GOT3 (cell line): Measurements from ENCODE around the gene PTGDS.

ENCODE experiments used
- DNase-seq: peaks from one replicate; lab custom pipeline; 2025; ENCODE audit warnings: mixed read lengths; lab: John Stamatoyannopoulos, UW

Gene PTGDS

DNA sequence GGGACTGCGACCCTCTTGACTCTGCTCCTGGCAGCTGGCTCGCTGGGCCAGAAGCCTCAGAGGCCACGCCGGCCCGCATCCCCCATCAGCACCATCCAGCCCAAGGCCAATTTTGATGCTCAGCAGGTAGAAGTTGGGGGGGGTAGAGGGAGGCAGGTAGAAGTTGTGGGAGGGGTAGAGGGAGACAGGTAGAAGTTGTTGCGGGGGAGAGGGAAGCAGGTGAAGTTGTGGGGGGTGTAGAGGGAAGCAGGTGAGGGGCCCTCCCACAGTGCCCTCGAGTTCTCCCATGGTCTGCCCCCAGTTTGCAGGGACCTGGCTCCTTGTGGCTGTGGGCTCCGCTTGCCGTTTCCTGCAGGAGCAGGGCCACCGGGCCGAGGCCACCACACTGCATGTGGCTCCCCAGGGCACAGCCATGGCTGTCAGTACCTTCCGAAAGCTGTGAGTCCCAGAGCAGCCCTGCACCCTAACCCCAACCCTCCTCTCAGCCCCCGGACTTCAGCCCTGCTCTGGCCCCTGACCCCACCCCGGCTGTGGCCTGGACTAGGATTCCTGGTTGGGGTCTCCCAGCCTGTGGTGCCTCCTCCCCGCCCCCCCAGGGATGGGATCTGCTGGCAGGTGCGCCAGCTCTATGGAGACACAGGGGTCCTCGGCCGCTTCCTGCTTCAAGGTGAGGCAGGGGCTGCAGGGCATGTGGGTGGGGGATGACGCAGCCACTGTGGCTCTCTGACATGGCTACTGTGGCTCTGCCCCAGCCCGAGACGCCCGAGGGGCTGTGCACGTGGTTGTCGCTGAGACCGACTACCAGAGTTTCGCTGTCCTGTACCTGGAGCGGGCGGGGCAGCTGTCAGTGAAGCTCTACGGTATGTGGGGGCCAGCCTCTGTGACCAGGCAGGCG, 31.7 kb upstream of the PTGDS start:
- no peak for DNase-seq

- DNase-seq: no peak
Observed at GRCh38 chr9:136946228-136947027, 30.9 kb upstream of the PTGDS start.

- DNase-seq: no peak
Observed at GRCh38 chr9:136947028-136947891, 30.0 kb upstream of the PTGDS start.

DNA sequence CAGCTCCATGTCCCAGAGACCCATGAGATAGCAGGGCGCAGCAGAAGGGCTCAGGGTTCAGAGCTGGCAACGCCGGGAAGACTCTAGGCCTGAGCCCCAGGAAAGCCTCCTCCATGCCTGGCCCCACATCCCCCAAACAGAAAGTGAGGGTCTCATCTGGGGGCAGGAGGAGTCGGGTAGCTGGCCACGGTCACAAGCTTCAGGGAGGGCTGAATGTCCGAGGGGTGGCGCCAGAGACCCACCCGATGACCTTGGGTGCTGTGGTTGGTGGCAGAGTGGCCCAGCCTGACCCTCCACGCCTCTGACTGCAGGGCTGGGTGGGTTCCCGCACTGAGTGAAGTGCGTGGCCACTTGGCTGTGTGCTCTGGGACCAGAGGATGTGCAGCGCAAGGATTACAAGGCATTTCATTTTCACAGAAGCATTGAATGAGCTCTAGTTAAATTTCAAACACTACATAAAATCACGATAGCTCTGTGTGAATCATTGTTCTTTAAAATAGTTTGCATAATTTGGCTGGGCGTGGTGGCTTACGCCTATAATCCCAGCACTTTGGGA, 29.3 kb upstream of the PTGDS start:
- DNase-seq: no peak

GRCh38 chr9:136949239-136949816, 28.0 kb upstream of the PTGDS start:
- no peak for DNase-seq

DNA sequence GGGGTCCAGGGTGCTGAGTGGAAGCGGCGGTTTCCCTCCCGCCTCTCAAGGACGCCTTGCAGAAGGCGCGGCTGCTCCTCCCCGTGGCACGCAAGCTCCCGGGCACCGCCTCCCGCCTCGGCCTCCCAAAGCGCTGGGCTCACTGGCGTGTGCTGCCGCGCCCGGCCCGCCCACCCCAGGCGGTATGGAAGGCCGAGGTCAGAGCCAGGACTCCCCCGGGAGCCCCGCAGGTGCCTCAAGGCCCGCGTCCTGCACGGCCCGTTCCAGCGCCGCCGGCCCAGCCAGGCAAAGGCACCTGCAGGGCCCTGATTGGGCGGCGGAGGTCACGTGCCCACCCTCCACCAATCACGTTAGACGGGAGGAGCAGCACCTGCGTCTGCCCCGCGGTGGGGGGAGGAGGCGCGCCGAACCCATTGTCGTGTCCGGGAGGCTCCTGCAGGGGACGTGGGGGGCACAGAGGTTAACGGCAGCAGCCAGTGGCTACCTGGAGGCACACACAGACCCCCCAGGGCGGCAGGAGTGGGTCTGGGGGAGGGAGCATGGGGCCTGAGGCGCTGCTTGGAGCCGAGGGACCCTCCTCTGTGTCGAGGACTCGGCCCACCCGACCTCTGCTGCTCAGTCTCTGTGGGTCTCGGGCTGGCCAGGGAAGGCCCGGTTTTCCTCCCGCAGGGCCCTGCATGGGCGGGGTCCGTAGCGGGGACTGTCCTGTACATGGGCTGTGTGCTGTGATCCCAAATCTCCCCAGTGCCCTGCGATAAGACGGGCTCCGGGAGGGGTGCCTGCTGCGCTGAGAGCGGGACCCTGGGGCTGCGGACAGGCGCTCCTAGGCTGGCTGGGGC, 27.3 kb upstream of the PTGDS start:
- peak; percentile 57 for DNase-seq

GRCh38 chr9:136950656-136951276, 26.5 kb upstream of the PTGDS start:
- DNase-seq: no peak

DNA sequence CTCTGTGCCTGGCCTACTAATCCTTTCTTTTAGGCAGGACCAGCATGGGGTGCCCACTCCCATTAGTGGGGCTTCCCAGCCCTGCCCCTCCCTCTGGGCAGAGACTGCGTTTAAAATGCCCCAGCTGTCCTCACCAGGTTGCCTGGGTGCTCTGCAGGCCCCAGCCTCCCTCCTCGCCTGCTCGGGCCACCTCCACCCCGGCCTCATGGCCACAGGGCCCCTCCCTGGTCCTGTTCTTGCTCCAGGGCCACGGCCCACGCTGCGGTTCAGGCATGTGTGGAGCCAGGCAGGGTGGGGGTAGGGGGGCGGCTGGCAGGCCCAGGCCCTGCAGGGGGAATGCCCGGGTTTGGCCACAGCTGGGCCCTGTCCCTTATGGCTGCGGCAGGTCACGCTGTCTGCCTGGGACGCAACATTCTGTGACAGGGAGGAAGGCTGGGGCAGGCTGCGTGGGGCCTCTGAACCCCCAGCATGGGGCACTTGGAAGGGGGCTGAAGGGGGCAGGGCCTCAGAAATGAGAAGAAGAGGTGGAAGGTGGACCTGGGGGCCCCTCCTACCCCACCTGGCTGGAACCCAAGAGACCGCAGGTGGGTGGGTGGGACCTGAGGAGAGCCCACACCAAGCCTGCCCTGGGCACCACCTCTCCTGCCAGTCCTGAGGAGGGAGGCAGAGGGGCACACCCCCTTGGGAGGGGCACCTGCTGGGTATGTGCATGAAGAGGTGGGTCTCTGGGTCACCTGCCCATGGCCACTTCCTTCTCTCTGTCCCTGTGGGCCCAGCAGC, 25.6 kb upstream of the PTGDS start, which contains the start of gene LCN12:
TSS of gene LCN12 (plus strand) at position 733 of the 780 bp plus-strand sequence. CDS start 55 bp downstream, outside the sequence.
- no peak for DNase-seq

GRCh38 chr9:136952321-136952850, 24.9 kb upstream of the PTGDS start:
- DNase-seq: no peak

GRCh38 chr9:136952876-136953770, 24.2 kb upstream of the PTGDS start:
- no peak for DNase-seq

- DNase-seq: no peak
Observed at GRCh38 chr9:136953771-136954269, 23.5 kb upstream of the PTGDS start.

GRCh38 chr9:136954270-136955083, 22.8 kb upstream of the PTGDS start:
- no peak for DNase-seq

DNA sequence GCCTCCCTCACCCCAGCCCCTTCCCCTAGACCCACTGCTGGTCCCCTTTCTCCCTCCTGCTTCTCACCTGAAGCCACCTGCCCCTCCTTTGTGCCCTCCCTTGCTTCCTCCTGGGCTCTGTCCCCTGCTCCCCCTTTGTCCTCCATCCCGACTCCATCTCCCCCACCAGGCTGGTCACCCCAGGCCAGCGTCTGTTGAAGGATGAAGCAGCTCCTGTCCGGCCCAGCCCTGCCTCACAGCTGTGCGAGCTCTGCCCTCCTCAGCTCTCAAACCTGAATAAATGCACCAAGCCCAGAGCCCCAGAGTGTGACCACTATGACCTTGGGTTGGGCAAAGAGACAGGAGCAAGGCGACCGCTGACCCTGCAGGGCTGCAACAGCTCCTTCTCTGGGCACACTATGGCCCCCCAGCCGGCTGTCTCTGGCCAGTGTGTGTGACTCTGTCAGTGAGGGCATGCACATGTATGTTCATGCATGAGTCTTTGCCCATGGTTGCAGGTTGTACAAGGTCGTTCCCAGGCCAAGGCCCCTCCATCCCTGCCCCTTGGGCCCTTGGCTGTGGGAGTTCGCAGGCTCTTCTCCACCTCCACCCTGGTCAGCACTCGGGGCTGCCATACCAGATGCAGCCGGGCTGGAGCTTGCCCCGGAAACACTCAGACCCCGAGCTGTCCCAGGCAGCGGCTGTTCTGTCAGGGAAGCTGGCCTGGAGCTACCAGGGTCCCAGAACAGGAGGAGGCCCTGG, 21.9 kb upstream of the PTGDS start:
- no peak for DNase-seq

DNA sequence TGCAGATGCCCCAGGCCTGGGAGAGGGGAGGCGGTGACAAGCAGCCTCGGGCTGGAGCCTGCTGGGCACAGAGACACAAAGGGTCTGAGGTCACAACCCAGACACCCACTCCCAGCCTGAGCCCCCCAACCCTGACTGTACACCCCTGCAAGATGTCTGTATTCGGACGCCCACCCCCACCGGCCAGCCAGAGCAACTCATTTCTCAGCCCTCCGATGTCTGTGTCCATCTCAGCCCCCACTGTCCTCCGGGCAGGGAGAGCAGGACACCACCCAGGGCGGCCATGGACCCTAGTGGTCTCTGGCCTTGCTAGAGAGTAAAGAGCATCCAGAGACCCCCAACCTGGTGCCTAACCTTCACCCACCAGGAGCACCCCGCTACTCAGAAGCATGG, 21.4 kb upstream of the PTGDS start:
- DNase-seq: no peak

- no peak for DNase-seq
Observed at GRCh38 chr9:136956604-136957003, 20.7 kb upstream of the PTGDS start.

- DNase-seq: no peak
Observed at GRCh38 chr9:136957461-136957860, 19.8 kb upstream of the PTGDS start.
